HEK293T (cell line): ENCODE data around the gene EPS8L2.
A peak's percentile ranks its signal among the peaks of the same experiment; 100 is the strongest.

Experiments
- CTCF ChIA-PET: fragments of 350-600 bp; formaldehyde crosslinking; extraction: SDS; loops from one replicate; lab custom pipeline; 2021; ENCODE audit warnings: antibody characterized with exemption, inconsistent platforms; lab: Yijun Ruan, JAX
- POLR2A ChIA-PET: fragments of 350-600 bp; formaldehyde crosslinking; extraction: SDS; loops from one replicate; lab custom pipeline; 2020; ENCODE audit warnings: antibody characterized with exemption, inconsistent platforms; lab: Yijun Ruan, JAX
- DNase-seq: peaks from one replicate; pipeline ENCODE4 v3.0.0; 2012; ENCODE audit warnings: mixed read lengths; ENCODE audit errors: extremely low spot score
- ARNT ChIP-seq: fragments of 450-650 bp; IDR thresholded peaks from 2 replicates; pipeline ENCODE4 v1.6.1; 2017; ENCODE audit warnings: mild to moderate bottlenecking
- BHLHE40 ChIP-seq: fragments of 450-650 bp; IDR thresholded peaks from 2 replicates; pipeline ENCODE4 v1.6.1; 2016; ENCODE audit warnings: mild to moderate bottlenecking, moderate library complexity, borderline replicate concordance
- CTBP1 ChIP-seq: fragments of 450-650 bp; IDR thresholded peaks from 2 replicates; pipeline ENCODE4 v1.6.1; 2016; ENCODE audit warnings: borderline replicate concordance
- ELF4 ChIP-seq: fragments of 450-650 bp; IDR thresholded peaks from 2 replicates; pipeline ENCODE4 v1.6.1; 2017; ENCODE audit warnings: antibody characterized with exemption
- FOXA1 ChIP-seq: fragments of 450-650 bp; IDR thresholded peaks from 2 replicates; pipeline ENCODE4 v1.6.1; 2016; ENCODE audit warnings: mild to moderate bottlenecking
- FOXK2 ChIP-seq: fragments of 450-650 bp; IDR thresholded peaks from 2 replicates; pipeline ENCODE4 v1.6.1; 2016; ENCODE audit warnings: mild to moderate bottlenecking
- FOXM1 ChIP-seq: fragments of 450-650 bp; IDR thresholded peaks from 2 replicates; pipeline ENCODE4 v1.6.1; 2017; ENCODE audit warnings: mild to moderate bottlenecking, borderline replicate concordance
- HDGF ChIP-seq: fragments of 450-650 bp; IDR thresholded peaks from 2 replicates; pipeline ENCODE4 v1.6.1; 2017; ENCODE audit warnings: antibody characterized with exemption, borderline replicate concordance
- L3MBTL2 ChIP-seq: fragments of 450-650 bp; conservative IDR thresholded peaks from 2 replicates; pipeline ENCODE4 v1.6.1; 2016; ENCODE audit warnings: mild to moderate bottlenecking
- LEF1 ChIP-seq: fragments of 450-650 bp; IDR thresholded peaks from 2 replicates; pipeline ENCODE4 v1.6.1; 2017; ENCODE audit warnings: mild to moderate bottlenecking, borderline replicate concordance
- NFRKB ChIP-seq: fragments of 450-650 bp; IDR thresholded peaks from 2 replicates; pipeline ENCODE4 v1.6.1; 2016; ENCODE audit warnings: mild to moderate bottlenecking, moderate library complexity
- PKNOX1 ChIP-seq: fragments of 450-650 bp; IDR thresholded peaks from 2 replicates; pipeline ENCODE4 v1.6.1; 2016
- SP1 ChIP-seq: fragments of 450-650 bp; IDR thresholded peaks from 2 replicates; pipeline ENCODE4 v1.6.1; 2017
- SUZ12 ChIP-seq: fragments of 450-650 bp; IDR thresholded peaks from 2 replicates; pipeline ENCODE4 v1.6.1; 2016; ENCODE audit warnings: mild to moderate bottlenecking
- TARDBP ChIP-seq: fragments of 450-650 bp; IDR thresholded peaks from 2 replicates; pipeline ENCODE4 v1.6.1; 2016
- ZNF384 ChIP-seq: fragments of 450-650 bp; IDR thresholded peaks from 2 replicates; pipeline ENCODE4 v1.6.1; 2016

The EPS8L2 gene

GRCh38 chr11:705646-706438, at the start of gene EPS8L2:
EPS8L2 (plus strand) TSS chr11:706231; CDS start chr11:709408, 3,177 bp downstream.
- ChIA-PET POLR2A (interaction anchor here (0.6 kb wide), 1 partner anchor 170 kb away, joined by 3 read pairs; the partner anchor contains the start of gene HRAS), CTCF (no interaction called here)

GRCh38 chr11:656426-656825, 49.6 kb upstream of the EPS8L2 start:
- ChIA-PET CTCF (no interaction called here), POLR2A (no interaction called here)
- TF ChIP-seq NFRKB (no peak), BHLHE40 (no peak), CTBP1 (no peak), HDGF (no peak), SP1 (no peak), FOXA1 (no peak), ARNT (no peak), SUZ12 (no peak), L3MBTL2 (no peak), ELF4 (no peak), FOXM1 (no peak), TARDBP (no peak), LEF1 (no peak), FOXK2 (no peak), PKNOX1 (no peak), ZNF384 (no peak)
- peak; percentile 3 for DNase-seq

More at GRCh38 chr11:705646-706438, at the start of gene EPS8L2:
- DNase-seq, result no peak
- no peak for TF ChIP-seq FOXM1
- no peak for TF ChIP-seq SUZ12
- no peak for TF ChIP-seq NFRKB
- TF ChIP-seq ARNT, result no peak
- no peak for TF ChIP-seq L3MBTL2
- no peak for TF ChIP-seq LEF1
- TF ChIP-seq HDGF, result no peak
- no peak for TF ChIP-seq PKNOX1
- TF ChIP-seq CTBP1, result no peak
- no peak for TF ChIP-seq SP1
- TF ChIP-seq FOXK2, result no peak
- TF ChIP-seq ZNF384, result no peak
- no peak for TF ChIP-seq TARDBP
- TF ChIP-seq ELF4, result no peak
- no peak for TF ChIP-seq FOXA1
- TF ChIP-seq BHLHE40, result no peak

GRCh38 chr11:656866-657265, 49.2 kb upstream of the EPS8L2 start:
- peak; percentile 3 for DNase-seq
- CTCF ChIA-PET, result interaction anchor here (0.6 kb wide), 1 partner anchor 12 kb away, joined by 3 read pairs; no protein-coding TSS in a partner anchor
- no peak for TF ChIP-seq HDGF
- POLR2A ChIA-PET, result no interaction called here

GRCh38 chr11:657691-658126, 48.3 kb upstream of the EPS8L2 start:
- DNase-seq, result no peak
- ChIA-PET POLR2A (no interaction called here), CTCF (interaction anchor here (0.6 kb wide), 1 partner anchor 11 kb away, joined by 3 read pairs; no protein-coding TSS in a partner anchor)
- no peak for TF ChIP-seq BHLHE40
- no peak for TF ChIP-seq FOXM1
- no peak for TF ChIP-seq FOXK2
- TF ChIP-seq FOXA1, result no peak
- no peak for TF ChIP-seq HDGF
- no peak for TF ChIP-seq CTBP1
- TF ChIP-seq L3MBTL2, result no peak
- no peak for TF ChIP-seq SUZ12
- no peak for TF ChIP-seq NFRKB
- no peak for TF ChIP-seq ZNF384
- no peak for TF ChIP-seq LEF1
- no peak for TF ChIP-seq ELF4

- TF ChIP-seq FOXK2 (no peak), SUZ12 (no peak), CTBP1 (no peak), NFRKB (no peak), FOXA1 (no peak), ARNT (no peak), ELF4 (no peak), PKNOX1 (no peak), L3MBTL2 (no peak), HDGF (no peak), TARDBP (no peak)
- POLR2A ChIA-PET, result no interaction called here
- CTCF ChIA-PET, result no interaction called here
- DNase-seq, result no peak
Measured at GRCh38 chr11:659532-660085, 46.4 kb upstream of the EPS8L2 start.

GRCh38 chr11:660281-660680, 45.8 kb upstream of the EPS8L2 start:
- CTCF ChIA-PET, result no interaction called here
- POLR2A ChIA-PET, result no interaction called here
- no peak for DNase-seq
- TF ChIP-seq SP1 (no peak), L3MBTL2 (no peak), FOXM1 (no peak), ARNT (no peak), FOXA1 (no peak), TARDBP (no peak), ZNF384 (no peak), FOXK2 (no peak), LEF1 (no peak), ELF4 (no peak), SUZ12 (no peak), BHLHE40 (no peak), CTBP1 (no peak), PKNOX1 (no peak)
